Spinal cord (tissue), 10 donors: Measurements from ENCODE around the gene GINS2. TPM values are rescaled to one million over a fixed set of nuclear protein-coding genes. Genes with fewer than 3 reads are reported as not detected.
A peak's percentile ranks its signal among the peaks of the same experiment; 100 is the strongest.

Experiments used
- DNase-seq, 6 donors: peaks; one replicate each; pipeline versions ENCODE4 v3.0.0 to v3.0.0-alpha.2; 2013 to 2015; ENCODE audit warnings: low spot score in 6 of 6, low read depth in 4 of 6
- H3K27ac ChIP-seq: one replicate; pipeline ENCODE4 v1.5.1; 2013; ENCODE audit warnings: low read depth, low read length, control low read depth
- H3K27me3 ChIP-seq: one replicate; pipeline ENCODE4 v1.6.1; 2013; ENCODE audit warnings: low read length; ENCODE audit not compliant: control insufficient read depth, insufficient read depth
- H3K36me3 ChIP-seq: one replicate; pipeline ENCODE4 v1.6.1; 2013; ENCODE audit warnings: low read length; ENCODE audit not compliant: control insufficient read depth, insufficient read depth
- H3K4me1 ChIP-seq: one replicate; pipeline ENCODE4 v1.6.1; 2013; ENCODE audit warnings: low read length; ENCODE audit not compliant: control insufficient read depth, insufficient read depth
- H3K4me3 ChIP-seq: one replicate; pipeline ENCODE4 v1.5.1; 2013; ENCODE audit warnings: low read depth, low read length, control low read depth
- H3K9me3 ChIP-seq: one replicate; pipeline ENCODE4 v1.6.1; 2013; ENCODE audit warnings: low read length; ENCODE audit not compliant: control insufficient read depth, insufficient read depth
- WGBS: methylation state at CpG from one replicate; pipeline ENCODE4 v1.1.5; 2013; ENCODE audit warnings: missing lambda C conversion rate; ENCODE audit not compliant: insufficient coverage; 5-methylcytosine and 5-hydroxymethylcytosine counted together
- long read RNA-seq, 4 donors: transcript quantifications; one replicate each; lab custom pipeline, GENCODE V29; 2026
- polyA plus RNA-seq, 2 donors: library from polyadenylated mRNA; unstranded; fragments of 120-200 nt; gene quantifications; one replicate each; pipeline ENCODE4 v1.2.1, GENCODE V29; 2013; ENCODE audit not compliant: insufficient read length in 2 of 2
- total RNA-seq, 2 donors: library from RNA; depleted of rRNA in 1 of 2; stranded (reverse); fragments of 120-200 nt in 1 of 2; fragments of >200 nt in 1 of 2; gene quantifications; one replicate each; pipeline versions ENCODE4 v1.2.3 to v1.2.4, GENCODE V29; 2013 to 2014
- donor health status: healthy.

The GINS2 gene
- 1 to 10 TPM; 5.4 to 8.9 TPM for total RNA-seq
- polyA plus RNA-seq, result 10 to 100 TPM; 12.0 to 13.6 TPM
- long read RNA-seq, donor 1, transcript GINS2-201 (5 exons, 2,673 nt), result major isoform, 13 of 13 reads
- long read RNA-seq, donor 1, partial matches to known transcripts, result 0 of 13 reads
- long read RNA-seq, donor 1, other reads (novel, unspliced or antisense), result 0 of 13 reads
- long read RNA-seq, donor 2, transcript GINS2-201 (5 exons, 2,673 nt), result major isoform, 6 of 6 reads
- long read RNA-seq, donor 2, partial matches to known transcripts, result 0 of 6 reads
- long read RNA-seq, donor 2, other reads (novel, unspliced or antisense), result 0 of 6 reads
- long read RNA-seq, donor 3, transcript GINS2-201 (5 exons, 2,673 nt), result major isoform, 8 of 8 reads
- long read RNA-seq, donor 3, partial matches to known transcripts, result 0 of 8 reads
- long read RNA-seq, donor 3, other reads (novel, unspliced or antisense), result 0 of 8 reads
- long read RNA-seq, donor 4, transcript GINS2-201 (5 exons, 2,673 nt), result major isoform, 17 of 17 reads
- long read RNA-seq, donor 4, partial matches to known transcripts, result 0 of 17 reads
- long read RNA-seq, donor 4, other reads (novel, unspliced or antisense), result 0 of 17 reads

- no peaks in the 10 kb centered on the region for H3K27me3 ChIP-seq
- peak within 1 kb of the TSS; percentile 54 for H3K4me3 ChIP-seq
- peaks cover 22% of the 10 kb centered on the region for H3K4me1 ChIP-seq
- no peaks in the 10 kb centered on the region for H3K9me3 ChIP-seq
- no peaks in the 10 kb centered on the region for H3K36me3 ChIP-seq
- under 1% methylated on average over 74 of the region's 86 CpGs for WGBS
- H3K27ac ChIP-seq, result no peak within 1 kb of the TSS
- DNase-seq, result peak in 5 of 6 donors; percentile 69 to 96 (median 82)
These were observed at the start of gene GINS2 for GRCh38 chr16:85688586-85689284. TSS of gene GINS2 (minus strand) at chr16:85688954. CDS start at chr16:85688898, 56 bp downstream.

- 88% methylated on average over 9 of the region's 9 CpGs for WGBS
- H3K4me3 ChIP-seq, result no peak overlapping the region
- no peak for DNase-seq
These were observed 48.2 kb upstream of the GINS2 start for GRCh38 chr16:85736921-85737320.

GRCh38 chr16:85735946-85736345 is 47.2 kb upstream of the GINS2 start:
- Histone ChIP-seq H3K4me1 (peaks cover 9% of the 10 kb centered on the region), H3K27me3 (no peaks in the 10 kb centered on the region), H3K9me3 (no peaks in the 10 kb centered on the region), H3K4me3 (no peak overlapping the region), H3K36me3 (no peaks in the 10 kb centered on the region), H3K27ac (no peak overlapping the region)
- no peak for DNase-seq
- 82% methylated on average over 6 of the region's 6 CpGs for WGBS

More at GRCh38 chr16:85736921-85737320, 48.2 kb upstream of the GINS2 start:
- Histone ChIP-seq H3K9me3 (no peaks in the 10 kb centered on the region), H3K27ac (no peak overlapping the region), H3K27me3 (no peaks in the 10 kb centered on the region), H3K4me1 (peaks cover 9% of the 10 kb centered on the region), H3K36me3 (no peaks in the 10 kb centered on the region)

- Histone ChIP-seq H3K4me3 (no peak overlapping the region), H3K4me1 (peaks cover 11% of the 10 kb centered on the region), H3K36me3 (no peaks in the 10 kb centered on the region), H3K27ac (no peak overlapping the region), H3K27me3 (no peaks in the 10 kb centered on the region), H3K9me3 (no peaks in the 10 kb centered on the region)
- 73% methylated on average over 14 of the region's 14 CpGs for WGBS
- no peak for DNase-seq
These were observed 46.5 kb upstream of the GINS2 start for GRCh38 chr16:85735225-85735635.

GRCh38 chr16:85734311-85735017 is 45.7 kb upstream of the GINS2 start:
- H3K27me3 ChIP-seq, result no peaks in the 10 kb centered on the region
- no peaks in the 10 kb centered on the region for H3K9me3 ChIP-seq
- DNase-seq, result no peak
- peaks cover 18% of the 10 kb centered on the region for H3K4me1 ChIP-seq
- H3K4me3 ChIP-seq, result no peak overlapping the region
- H3K36me3 ChIP-seq, result no peaks in the 10 kb centered on the region
- H3K27ac ChIP-seq, result no peak overlapping the region
- WGBS, result 84% methylated on average over 10 of the region's 10 CpGs

- WGBS, result 41% methylated on average over 11 of the region's 11 CpGs
- Histone ChIP-seq H3K27ac (no peak overlapping the region), H3K27me3 (no peaks in the 10 kb centered on the region), H3K4me1 (peaks cover 20% of the 10 kb centered on the region), H3K4me3 (no peak overlapping the region), H3K36me3 (no peaks in the 10 kb centered on the region), H3K9me3 (no peaks in the 10 kb centered on the region)
- peak in 1 of 6 donors; percentile 47 for DNase-seq
These were observed 45.1 kb upstream of the GINS2 start for GRCh38 chr16:85733839-85734170.

GRCh38 chr16:85733155-85733838 is 44.5 kb upstream of the GINS2 start:
- WGBS, result 73% methylated on average over 10 of the region's 13 CpGs

GRCh38 chr16:85731179-85731578 is 42.4 kb upstream of the GINS2 start:
- DNase-seq, result no peak
- 64% methylated on average over 4 of the region's 5 CpGs for WGBS
- H3K4me1 ChIP-seq, result peaks cover 24% of the 10 kb centered on the region
- no peak overlapping the region for H3K4me3 ChIP-seq
- no peaks in the 10 kb centered on the region for H3K9me3 ChIP-seq
- H3K27me3 ChIP-seq, result no peaks in the 10 kb centered on the region
- H3K36me3 ChIP-seq, result peaks cover 4% of the 10 kb centered on the region
- no peak overlapping the region for H3K27ac ChIP-seq

More at GRCh38 chr16:85733155-85733838, 44.5 kb upstream of the GINS2 start:
- no peak overlapping the region for H3K27ac ChIP-seq
- H3K4me1 ChIP-seq, result peaks cover 23% of the 10 kb centered on the region
- no peaks in the 10 kb centered on the region for H3K9me3 ChIP-seq
- no peak overlapping the region for H3K4me3 ChIP-seq
- no peaks in the 10 kb centered on the region for H3K27me3 ChIP-seq
- H3K36me3 ChIP-seq, result no peaks in the 10 kb centered on the region
- no peak for DNase-seq

- Histone ChIP-seq H3K9me3 (no peaks in the 10 kb centered on the region), H3K36me3 (peaks cover 4% of the 10 kb centered on the region), H3K4me1 (peaks cover 26% of the 10 kb centered on the region), H3K27me3 (no peaks in the 10 kb centered on the region), H3K27ac (no peak overlapping the region), H3K4me3 (no peak overlapping the region)
- no peak for DNase-seq
- 80% methylated on average over 1 of the region's 5 CpGs for WGBS
These were observed 41.4 kb upstream of the GINS2 start for GRCh38 chr16:85730186-85730465.
